ENCODE measurements around the gene MEPCE. TPM values are rescaled to one million over a fixed set of nuclear protein-coding genes. Genes with fewer than 3 reads are reported as not detected.
"Not testable (repeated sequence)": the region's sequence is repeated elsewhere in the genome, so short reads cannot be mapped to it uniquely, and the experiment has no call there.

The MEPCE gene
- total RNA-seq (10 to 100 TPM; 42.3 to 82.2 (median 67.3) TPM), polyA plus RNA-seq (10 to 100 TPM; 31.4 to 56.9 (median 38.0) TPM)
- long read RNA-seq, donor 1, transcript MEPCE-201 (4 exons, 3,030 nt): major isoform, 6 of 13 reads
- long read RNA-seq, donor 1, partial matches to known transcripts: 7 of 13 reads
- long read RNA-seq, donor 1, other reads (novel, unspliced or antisense): 0 of 13 reads
- long read RNA-seq, donor 2, transcript MEPCE-201 (4 exons, 3,030 nt): major isoform, 6 of 6 reads
- long read RNA-seq, donor 2, partial matches to known transcripts: 0 of 6 reads
- long read RNA-seq, donor 2, other reads (novel, unspliced or antisense): 0 of 6 reads

GRCh38 chr7:100429637-100430492, at the start of gene MEPCE:
TSS of gene MEPCE (plus strand) at chr7:100429831. CDS start at chr7:100430019, 188 bp downstream.
- TF ChIP-seq POLR2AphosphoS5 (IDR thresholded peaks at IDR 0.05): peak in 2 of 3 donors; percentile 83 to 94
- peak in 2 of 3 donors; percentile 26 to 28 for TF ChIP-seq POLR2A (IDR thresholded peaks at IDR 0.05)
- TF ChIP-seq CTCF (IDR thresholded peaks at IDR 0.05 in 8 of 11, conservative IDR thresholded peaks at IDR 0.05 in 3 of 11): no peak
- Histone ChIP-seq H3K4me1 (peaks cover 39 to 58% (median 53%) of the 10 kb centered on the region in 6 donors), H3K27ac (peak within 1 kb of the TSS; percentile 99 to 100 (median 100)), H3K4me3 (peak within 1 kb of the TSS; percentile 67 to 97 (median 79)), H3K9me3 (no peaks in the 10 kb centered on the region), H3K36me3 (peaks cover 2 to 42% (median 23%) of the 10 kb centered on the region in 6 donors), H3K27me3 (replicated peaks in 1 of 7) (no peaks in the 10 kb centered on the region)
- intact Hi-C loops (cut with DNase I; ENCODE audit: low total_unique reads): no loop called here
- peak; percentile 98 for DNase-seq
- WGBS, 5 donors: 0 to 1% (median 0%) methylated on average over 40 to 95 of the region's 95 CpGs

- Histone ChIP-seq H3K9me3 (no peaks in the 10 kb centered on the region), H3K4me1 (peaks cover 0 to 84% (median 25%) of the 10 kb centered on the region in 6 donors), H3K4me3 (peak overlapping the region in 1 of 8 donors; percentile 33), H3K27me3 (replicated peaks in 1 of 7) (no peaks in the 10 kb centered on the region), H3K27ac (peak overlapping the region in 7 of 8 donors; percentile 20 to 86 (median 73)), H3K36me3 (peaks cover 0 to 8% (median 0%) of the 10 kb centered on the region in 6 donors)
- intact Hi-C loops (cut with DNase I; ENCODE audit: low total_unique reads): no loop called here
- no peak for DNase-seq
- WGBS, 5 donors: 47 to 57% (median 54%) methylated on average over 4 of the region's 4 CpGs
- no peak for TF ChIP-seq POLR2AphosphoS5 (IDR thresholded peaks at IDR 0.05)
- no peak for TF ChIP-seq CTCF (IDR thresholded peaks at IDR 0.05 in 8 of 11, conservative IDR thresholded peaks at IDR 0.05 in 3 of 11)
- TF ChIP-seq POLR2A (IDR thresholded peaks at IDR 0.05): no peak
These were observed 49.4 kb upstream of the MEPCE start for GRCh38 chr7:100380196-100380595.

GRCh38 chr7:100381531-100382233, 47.9 kb upstream of the MEPCE start:
- intact Hi-C loops (cut with DNase I; ENCODE audit: low total_unique reads): not testable (repeated sequence)
- DNase-seq: peak; percentile 75

GRCh38 chr7:100382234-100382853, 47.3 kb upstream of the MEPCE start:
- H3K4me3 ChIP-seq; DNase-seq; H3K36me3 ChIP-seq; H3K9me3 ChIP-seq; H3K27me3 ChIP-seq (replicated peaks in 1 of 7); intact Hi-C loops (cut with DNase I; ENCODE audit: low total_unique reads): not testable (repeated sequence)
- Histone ChIP-seq H3K4me1 (peaks cover 0 to 64% (median 19%) of the 10 kb centered on the region in 6 donors), H3K27ac (peak overlapping the region in 3 of 8 donors; percentile 41 to 56 (median 55))
- WGBS, 5 donors: 67 to 73% (median 70%) methylated on average over 8 of the region's 8 CpGs
- TF ChIP-seq POLR2AphosphoS5 (IDR thresholded peaks at IDR 0.05): peak in 1 of 3 donors; percentile 42

More at GRCh38 chr7:100381531-100382233, 47.9 kb upstream of the MEPCE start:
- not testable (repeated sequence) for H3K4me3 ChIP-seq; H3K36me3 ChIP-seq; H3K27me3 ChIP-seq (replicated peaks in 1 of 7); H3K9me3 ChIP-seq
- 84 to 96% (median 91%) methylated on average over 21 to 49 of the region's 49 CpGs for WGBS, 5 donors
- Histone ChIP-seq H3K4me1 (peaks cover 0 to 69% (median 20%) of the 10 kb centered on the region in 6 donors), H3K27ac (peak overlapping the region in 1 of 8 donors; percentile 16)

All from spleen (tissue), 13 donors.